C4-2B (cell line): ENCODE results near the gene SLC39A11.

Experiments used
- ZFX ChIP-seq: fragments of 450-650 bp; IDR thresholded peaks from 2 replicates; pipeline ENCODE4 v1.6.1; 2017
- TF ChIP-seq, protein P1 (sequence below): fragments of 450-650 bp; conservative IDR thresholded peaks from 2 replicates; pipeline ENCODE4 v1.5.1; 2017; ENCODE audit warnings: mild to moderate bottlenecking

DNA sequence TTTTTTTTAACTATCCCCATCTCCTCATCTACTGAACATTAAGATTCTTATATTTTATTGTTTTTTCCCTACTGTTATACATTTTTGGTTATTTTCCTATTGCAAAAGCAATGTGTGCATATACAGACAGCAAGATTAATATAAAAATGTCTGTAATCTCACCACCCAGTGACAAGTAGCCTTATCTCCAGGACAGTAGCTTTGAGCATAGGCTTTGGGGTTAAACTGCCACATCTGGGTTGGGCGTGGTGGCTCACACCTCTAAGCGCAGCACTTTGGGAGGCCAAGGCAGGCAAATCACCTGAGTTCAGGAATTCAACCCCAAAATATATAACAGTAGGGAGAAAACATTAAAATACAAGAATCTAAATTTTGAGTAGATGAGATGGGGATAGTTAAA lies 44.9 kb upstream of the SLC39A11 start:
- TF ChIP-seq, protein P1, sequence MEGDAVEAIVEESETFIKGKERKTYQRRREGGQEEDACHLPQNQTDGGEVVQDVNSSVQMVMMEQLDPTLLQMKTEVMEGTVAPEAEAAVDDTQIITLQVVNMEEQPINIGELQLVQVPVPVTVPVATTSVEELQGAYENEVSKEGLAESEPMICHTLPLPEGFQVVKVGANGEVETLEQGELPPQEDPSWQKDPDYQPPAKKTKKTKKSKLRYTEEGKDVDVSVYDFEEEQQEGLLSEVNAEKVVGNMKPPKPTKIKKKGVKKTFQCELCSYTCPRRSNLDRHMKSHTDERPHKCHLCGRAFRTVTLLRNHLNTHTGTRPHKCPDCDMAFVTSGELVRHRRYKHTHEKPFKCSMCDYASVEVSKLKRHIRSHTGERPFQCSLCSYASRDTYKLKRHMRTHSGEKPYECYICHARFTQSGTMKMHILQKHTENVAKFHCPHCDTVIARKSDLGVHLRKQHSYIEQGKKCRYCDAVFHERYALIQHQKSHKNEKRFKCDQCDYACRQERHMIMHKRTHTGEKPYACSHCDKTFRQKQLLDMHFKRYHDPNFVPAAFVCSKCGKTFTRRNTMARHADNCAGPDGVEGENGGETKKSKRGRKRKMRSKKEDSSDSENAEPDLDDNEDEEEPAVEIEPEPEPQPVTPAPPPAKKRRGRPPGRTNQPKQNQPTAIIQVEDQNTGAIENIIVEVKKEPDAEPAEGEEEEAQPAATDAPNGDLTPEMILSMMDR: no peak
- no peak for TF ChIP-seq ZFX
